ENCODE data around the gene HNRNPD. TPM values are rescaled to one million over a fixed set of nuclear protein-coding genes. Genes with fewer than 3 reads are reported as not detected.
"Not testable (repeated sequence)": the region's sequence is repeated elsewhere in the genome, so short reads cannot be mapped to it uniquely, and the experiment has no call there.

Gene HNRNPD
- polyA plus RNA-seq, 2 of the 4 experiments (the other 2 are of a cell fraction), result 125 to 434 TPM

DNA sequence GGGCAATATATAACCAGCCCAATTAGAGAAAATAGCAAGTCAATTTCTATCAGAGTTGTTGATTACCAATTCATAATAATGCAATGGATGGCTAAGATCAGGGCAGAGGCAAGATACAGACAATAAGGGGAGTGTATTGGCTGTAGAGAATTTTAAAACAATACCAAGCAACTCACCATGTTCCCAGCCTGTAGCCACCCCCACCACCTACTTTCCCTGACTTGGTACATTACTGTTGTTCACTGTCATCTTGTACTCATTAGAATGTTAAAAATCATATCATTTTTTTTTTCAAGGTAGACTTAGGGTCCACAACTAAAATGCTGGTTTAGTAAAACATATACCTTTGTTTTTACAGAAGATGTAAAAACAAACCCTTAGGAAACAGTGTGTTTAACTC, 27.7 kb downstream of the HNRNPD start:
- no peak for TF ChIP-seq BCL3 (IDR thresholded peaks at IDR 0.05)
- TF ChIP-seq, protein P1, sequence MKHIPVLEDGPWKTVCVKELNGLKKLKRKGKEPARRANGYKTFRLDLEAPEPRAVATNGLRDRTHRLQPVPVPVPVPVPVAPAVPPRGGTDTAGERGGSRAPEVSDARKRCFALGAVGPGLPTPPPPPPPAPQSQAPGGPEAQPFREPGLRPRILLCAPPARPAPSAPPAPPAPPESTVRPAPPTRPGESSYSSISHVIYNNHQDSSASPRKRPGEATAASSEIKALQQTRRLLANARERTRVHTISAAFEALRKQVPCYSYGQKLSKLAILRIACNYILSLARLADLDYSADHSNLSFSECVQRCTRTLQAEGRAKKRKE (CRISPR knock-in tag; IDR thresholded peaks at IDR 0.05; ENCODE audit: low read depth), result no peak
- ATAC-seq, result no peak
- H3K4me2 ChIP-seq, result no peak overlapping the region
- no peak overlapping the region for H3K4me3 ChIP-seq
- no peak overlapping the region for H3K27ac ChIP-seq
- POLR2A ChIA-PET, result no interaction called here
- no peaks in the 10 kb centered on the region for H3K4me1 ChIP-seq
- no peak for FAIRE-seq
- no peaks in the 10 kb centered on the region for H3K9me3 ChIP-seq
- CTCF ChIA-PET, result no interaction called here
- no peak for DNase-seq (ENCODE audit: low read depth in 1 of 2, low spot score in 1 of 2)

DNA sequence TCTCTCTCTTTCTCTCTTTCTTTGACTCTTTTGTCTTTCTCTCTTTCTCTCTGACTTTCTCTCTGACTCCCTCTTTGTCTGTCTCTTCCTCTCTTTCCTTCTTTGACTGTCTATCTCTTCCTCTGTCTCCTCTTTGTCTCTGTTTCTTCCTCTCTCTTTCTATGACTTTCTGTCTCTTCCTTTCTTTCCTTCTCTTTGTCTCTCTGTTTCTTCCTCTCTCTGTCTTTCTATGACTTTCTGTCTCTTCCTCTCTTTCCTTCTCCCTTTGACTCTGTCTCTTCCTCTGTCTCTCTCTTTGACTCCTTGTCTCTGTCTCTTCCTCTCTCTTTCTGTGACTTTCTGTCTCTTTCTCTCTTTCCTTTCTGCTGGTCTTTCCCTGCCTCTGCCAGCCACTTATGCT, 38.7 kb downstream of the HNRNPD start:
- H3K4me2 ChIP-seq, result no peak overlapping the region
- no peak overlapping the region for H3K27ac ChIP-seq
- ChIA-PET POLR2A (no interaction called here), CTCF (no interaction called here)
- FAIRE-seq (no peak), DNase-seq (ENCODE audit: low read depth in 1 of 2, low spot score in 1 of 2) (no peak), ATAC-seq (no peak)
- no peak overlapping the region for H3K4me3 ChIP-seq
- H3K4me1 ChIP-seq, result no peaks in the 10 kb centered on the region
- TF ChIP-seq RFX5 (IDR thresholded peaks at IDR 0.05), result no peak
- TF ChIP-seq, protein P2, sequence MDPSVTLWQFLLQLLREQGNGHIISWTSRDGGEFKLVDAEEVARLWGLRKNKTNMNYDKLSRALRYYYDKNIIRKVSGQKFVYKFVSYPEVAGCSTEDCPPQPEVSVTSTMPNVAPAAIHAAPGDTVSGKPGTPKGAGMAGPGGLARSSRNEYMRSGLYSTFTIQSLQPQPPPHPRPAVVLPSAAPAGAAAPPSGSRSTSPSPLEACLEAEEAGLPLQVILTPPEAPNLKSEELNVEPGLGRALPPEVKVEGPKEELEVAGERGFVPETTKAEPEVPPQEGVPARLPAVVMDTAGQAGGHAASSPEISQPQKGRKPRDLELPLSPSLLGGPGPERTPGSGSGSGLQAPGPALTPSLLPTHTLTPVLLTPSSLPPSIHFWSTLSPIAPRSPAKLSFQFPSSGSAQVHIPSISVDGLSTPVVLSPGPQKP (IDR thresholded peaks at IDR 0.05; ENCODE audit: low read depth, low read length), result no peak
- no peak for TF ChIP-seq POLR2AphosphoS2 (conservative IDR thresholded peaks at IDR 0.05; ENCODE audit: low read length)
- TF ChIP-seq ESRRA (IDR thresholded peaks at IDR 0.05; ENCODE audit: borderline replicate concordance, low read length), result no peak
- TF ChIP-seq GATA3 (IDR thresholded peaks at IDR 0.05; ENCODE audit: borderline replicate concordance), result no peak
- no peak for TF ChIP-seq ZFP36 (IDR thresholded peaks at IDR 0.05; ENCODE audit: borderline replicate concordance, partially characterized antibody)
- TF ChIP-seq FOXS1 (CRISPR knock-in tag; IDR thresholded peaks at IDR 0.05), result no peak
- TF ChIP-seq KDM5A (IDR thresholded peaks at IDR 0.05), result no peak
- no peak for TF ChIP-seq MYC (IDR thresholded peaks at IDR 0.05; ENCODE audit: borderline replicate concordance, low read length)
- no peak for TF ChIP-seq MAFK (IDR thresholded peaks at IDR 0.05; ENCODE audit: partially characterized antibody)
- no peak for TF ChIP-seq NFE2L2 (conservative IDR thresholded peaks at IDR 0.05; ENCODE audit: low read length)
- no peak for TF ChIP-seq HMGXB4 (CRISPR knock-in tag; IDR thresholded peaks at IDR 0.05; ENCODE audit: borderline replicate concordance)
- TF ChIP-seq TP53 (CRISPR knock-in tag; IDR thresholded peaks at IDR 0.05), result no peak
- no peak for TF ChIP-seq KDM1A (IDR thresholded peaks at IDR 0.05; ENCODE audit: low read depth)
- TF ChIP-seq ZC3H11A (IDR thresholded peaks at IDR 0.05), result no peak
- TF ChIP-seq, protein P3, sequence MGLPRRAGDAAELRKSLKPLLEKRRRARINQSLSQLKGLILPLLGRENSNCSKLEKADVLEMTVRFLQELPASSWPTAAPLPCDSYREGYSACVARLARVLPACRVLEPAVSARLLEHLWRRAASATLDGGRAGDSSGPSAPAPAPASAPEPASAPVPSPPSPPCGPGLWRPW (IDR thresholded peaks at IDR 0.05), result no peak
- no peak for TF ChIP-seq RNF2 (IDR thresholded peaks at IDR 0.05; ENCODE audit: borderline replicate concordance, low read depth)
- no peak for TF ChIP-seq RAD21 (conservative IDR thresholded peaks at IDR 0.05 in 1 of 2, IDR thresholded peaks at IDR 0.05 in 1 of 2)
- no peaks in the 10 kb centered on the region for H3K9me3 ChIP-seq

- CTCF ChIA-PET, result interaction anchor here (0.6 kb wide), 1 partner anchor 899 kb away, joined by 3 read pairs; no protein-coding TSS in a partner anchor
- H3K9me3 ChIP-seq; ATAC-seq; H3K4me3 ChIP-seq; POLR2A ChIA-PET; FAIRE-seq; H3K4me1 ChIP-seq; DNase-seq (ENCODE audit: low read depth in 1 of 2, low spot score in 1 of 2); H3K27ac ChIP-seq; H3K4me2 ChIP-seq: not testable (repeated sequence)
- WGBS (ENCODE audit: missing lambda C conversion rate), result 61% methylated on average over 9 of the region's 9 CpGs
Observed at GRCh38 chr4:82333641-82334040, 40.1 kb downstream of the HNRNPD start.

Data from A549 (cell line).